Astrocyte of the cerebellum (primary cell): Measurements from ENCODE around the gene GLRX.

ENCODE experiments used
- DNase-seq: peaks from one replicate; pipeline ENCODE4 v3.0.0-alpha.2; 2011; ENCODE audit warnings: low read depth
- H3K4me3 ChIP-seq: 2 replicates; pipeline ENCODE4 v1.5.1; 2011; ENCODE audit warnings: mild to moderate bottlenecking, low read depth, low read length, moderate library complexity
- in situ Hi-C: cut with HindIII; loops from 2 replicates; pipeline ENCODE4 v1.10.0; 2017; ENCODE audit warnings: low sequenced_read_pairs
- TF ChIP-seq, protein P1 (sequence below): IDR thresholded peaks from 2 replicates; pipeline ENCODE4 v1.5.1; 2012; ENCODE audit warnings: low read length, low read depth, moderate library complexity, mild to moderate bottlenecking; ENCODE audit errors: missing control alignments

GLRX gene

DNA sequence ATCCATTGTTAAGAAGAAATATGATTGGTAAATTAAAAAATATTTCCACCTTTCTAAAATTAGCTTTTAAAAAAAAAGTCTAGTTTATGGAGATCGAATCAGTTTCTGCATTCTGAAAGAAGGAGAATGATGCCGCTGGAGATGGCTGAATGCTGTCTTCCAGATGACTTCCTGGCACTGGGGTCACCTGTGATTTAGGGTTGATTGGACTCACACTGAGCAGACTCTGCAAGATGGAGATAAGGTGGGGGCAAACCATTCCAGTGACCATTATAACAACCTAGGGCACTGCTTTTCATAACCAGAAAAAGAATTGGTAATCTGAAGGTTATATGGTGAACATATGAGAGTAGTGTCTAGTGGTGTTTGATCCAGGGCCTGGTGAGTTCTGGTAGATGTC, 50.6 kb downstream of the GLRX start:
- in situ Hi-C loops = no loop called here
- TF ChIP-seq, protein P1, sequence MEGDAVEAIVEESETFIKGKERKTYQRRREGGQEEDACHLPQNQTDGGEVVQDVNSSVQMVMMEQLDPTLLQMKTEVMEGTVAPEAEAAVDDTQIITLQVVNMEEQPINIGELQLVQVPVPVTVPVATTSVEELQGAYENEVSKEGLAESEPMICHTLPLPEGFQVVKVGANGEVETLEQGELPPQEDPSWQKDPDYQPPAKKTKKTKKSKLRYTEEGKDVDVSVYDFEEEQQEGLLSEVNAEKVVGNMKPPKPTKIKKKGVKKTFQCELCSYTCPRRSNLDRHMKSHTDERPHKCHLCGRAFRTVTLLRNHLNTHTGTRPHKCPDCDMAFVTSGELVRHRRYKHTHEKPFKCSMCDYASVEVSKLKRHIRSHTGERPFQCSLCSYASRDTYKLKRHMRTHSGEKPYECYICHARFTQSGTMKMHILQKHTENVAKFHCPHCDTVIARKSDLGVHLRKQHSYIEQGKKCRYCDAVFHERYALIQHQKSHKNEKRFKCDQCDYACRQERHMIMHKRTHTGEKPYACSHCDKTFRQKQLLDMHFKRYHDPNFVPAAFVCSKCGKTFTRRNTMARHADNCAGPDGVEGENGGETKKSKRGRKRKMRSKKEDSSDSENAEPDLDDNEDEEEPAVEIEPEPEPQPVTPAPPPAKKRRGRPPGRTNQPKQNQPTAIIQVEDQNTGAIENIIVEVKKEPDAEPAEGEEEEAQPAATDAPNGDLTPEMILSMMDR = no peak
- no peak for DNase-seq
- no peak overlapping the region for H3K4me3 ChIP-seq

DNA sequence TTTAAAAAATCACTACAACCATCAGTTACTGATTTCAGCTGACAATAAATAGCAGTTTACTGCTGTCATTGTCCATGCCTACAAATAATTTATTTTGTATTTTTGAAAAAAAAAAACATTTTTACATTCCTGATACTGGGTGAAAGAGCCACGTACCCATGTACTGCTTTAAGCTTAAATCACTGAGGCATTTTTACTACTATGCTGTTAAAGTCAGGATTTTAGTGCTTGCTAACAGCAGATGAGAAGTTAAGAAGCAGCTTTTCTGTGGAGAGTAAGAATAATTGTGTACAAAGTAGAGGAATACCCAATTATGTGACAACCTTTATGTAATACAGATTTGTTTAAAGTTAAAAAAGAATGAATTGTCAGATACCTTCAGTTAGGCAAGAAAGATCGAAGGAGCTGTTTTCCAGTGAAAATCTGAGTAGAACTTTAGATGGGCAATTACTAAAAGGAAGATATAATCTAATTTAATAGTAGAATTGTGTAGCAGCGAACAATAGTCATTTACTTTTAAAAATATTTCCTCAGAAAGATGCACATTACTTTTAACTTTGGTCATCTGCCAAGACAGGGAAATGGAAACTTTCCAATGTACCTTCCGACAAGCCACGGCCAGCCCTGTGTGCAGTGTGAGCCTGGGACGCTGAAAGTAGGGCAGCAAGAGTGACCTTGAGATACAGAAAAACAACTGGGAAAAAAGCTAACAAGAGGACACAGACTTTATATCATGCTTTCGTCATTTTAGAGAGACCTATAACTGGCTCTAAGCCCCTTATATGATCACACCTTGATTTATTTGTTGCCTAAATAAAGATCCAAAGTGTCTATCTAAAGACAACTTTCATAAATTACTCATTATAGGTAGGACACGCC, 51.5 kb downstream of the GLRX start:
- DNase-seq = no peak
- H3K4me3 ChIP-seq = no peak overlapping the region
- TF ChIP-seq, protein P1 = no peak
- in situ Hi-C loops = no loop called here

DNA sequence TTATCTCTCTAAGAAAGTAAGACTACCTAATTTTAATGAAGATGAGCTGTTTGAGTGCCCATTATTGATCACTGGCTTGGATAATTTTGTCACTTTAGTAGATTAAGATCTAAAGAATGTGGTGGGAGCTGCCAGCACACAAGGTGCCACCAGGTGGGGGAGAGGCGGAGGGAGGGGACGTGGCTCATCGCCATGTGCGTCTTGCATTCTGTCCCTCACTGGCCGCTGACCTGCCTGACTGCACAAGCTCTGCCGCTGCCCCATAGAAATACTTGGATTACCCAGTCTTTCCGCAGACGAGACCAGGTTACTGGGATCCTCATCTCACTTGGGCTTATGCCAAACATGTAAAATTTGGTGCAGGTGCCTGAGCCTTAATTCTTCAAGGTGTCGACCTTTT, 53.8 kb downstream of the GLRX start:
- in situ Hi-C loops = no loop called here
- TF ChIP-seq, protein P1 = no peak
- no peak overlapping the region for H3K4me3 ChIP-seq
- no peak for DNase-seq

DNA sequence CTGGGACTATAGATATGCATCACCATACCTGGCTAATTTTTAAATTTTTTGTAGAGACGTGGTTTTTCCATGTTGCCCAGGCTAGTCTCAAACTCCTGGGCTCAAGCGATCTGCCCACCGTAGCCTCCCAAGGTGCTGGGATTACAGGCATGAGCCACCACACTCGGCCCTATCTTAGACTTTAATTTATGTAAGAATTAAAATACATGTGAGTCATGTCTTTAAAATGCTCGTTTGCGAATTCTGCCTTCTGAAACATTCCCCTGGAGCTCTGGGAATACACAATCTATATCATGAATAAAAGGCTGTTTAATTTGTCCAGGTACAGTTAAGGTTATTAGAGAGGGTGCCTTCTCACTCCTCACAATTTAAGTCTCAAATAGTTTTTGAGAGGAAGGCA, 58.6 kb downstream of the GLRX start:
- H3K4me3 ChIP-seq = no peak overlapping the region
- DNase-seq = no peak
- in situ Hi-C loops = no loop called here
- TF ChIP-seq, protein P1 = no peak
